HG03025 (cell line): ENCODE data around the gene CPNE9.
A peak's percentile ranks its signal among the peaks of the same experiment; 100 is the strongest.

Source experiments
- ATAC-seq: cut with Tn5 transposase; IDR thresholded peaks from one replicate; pipeline ENCODE4 v1.9.1; 2021; ENCODE audit warnings: mild to moderate bottlenecking, moderate library complexity; ENCODE audit not compliant: unreplicated experiment, low FRiP score

Gene CPNE9

DNA sequence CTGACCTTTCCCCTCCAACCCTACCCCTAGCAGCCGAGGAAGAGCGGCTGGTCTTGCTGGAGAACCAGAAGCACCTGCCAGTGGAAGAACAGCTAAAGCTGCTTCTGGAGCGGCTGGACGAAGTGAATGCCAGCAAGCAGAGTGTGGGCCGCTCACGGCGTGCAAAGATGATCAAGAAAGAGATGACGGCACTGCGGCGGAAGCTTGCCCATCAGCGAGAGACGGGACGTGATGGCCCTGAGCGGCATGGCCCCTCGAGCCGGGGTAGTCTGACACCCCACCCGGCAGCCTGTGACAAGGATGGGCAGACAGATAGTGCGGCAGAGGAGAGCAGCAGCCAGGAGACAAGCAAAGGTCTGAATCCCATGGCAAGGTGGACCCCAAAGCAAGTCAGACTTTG, 39.9 kb downstream of the CPNE9 start:
- no peak for ATAC-seq

DNA sequence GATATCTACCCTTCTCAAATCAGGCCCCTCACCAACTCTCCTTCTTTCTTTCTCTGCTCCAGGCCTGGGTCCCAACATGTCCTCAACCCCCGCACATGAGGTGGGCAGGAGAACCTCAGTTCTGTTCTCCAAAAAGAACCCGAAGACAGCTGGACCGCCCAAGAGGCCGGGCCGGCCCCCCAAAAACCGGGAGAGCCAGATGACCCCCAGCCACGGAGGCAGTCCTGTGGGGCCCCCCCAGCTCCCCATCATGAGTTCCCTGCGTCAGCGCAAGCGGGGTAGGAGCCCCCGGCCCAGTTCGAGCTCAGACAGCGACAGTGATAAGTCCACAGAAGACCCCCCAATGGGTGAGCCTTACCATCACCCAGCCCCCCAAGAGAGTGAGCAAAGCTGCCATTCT, 40.5 kb downstream of the CPNE9 start:
- ATAC-seq: no peak

DNA sequence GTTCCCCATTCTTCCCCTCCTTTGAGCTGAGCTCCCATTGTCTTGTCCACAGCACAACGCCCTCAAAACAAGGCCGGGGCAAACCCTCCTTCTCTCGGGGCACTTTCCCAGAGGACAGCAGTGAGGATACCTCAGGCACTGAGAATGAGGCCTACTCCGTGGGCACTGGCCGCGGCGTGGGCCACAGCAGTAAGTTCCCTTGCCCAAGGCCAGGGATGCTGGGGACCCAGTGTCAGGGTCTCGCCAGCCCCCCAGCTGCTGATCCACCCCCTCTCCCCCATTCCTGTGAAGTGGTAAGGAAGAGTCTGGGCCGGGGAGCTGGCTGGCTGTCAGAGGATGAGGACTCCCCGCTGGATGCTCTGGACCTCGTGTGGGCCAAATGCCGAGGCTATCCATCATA, 41.9 kb downstream of the CPNE9 start:
- no peak for ATAC-seq

DNA sequence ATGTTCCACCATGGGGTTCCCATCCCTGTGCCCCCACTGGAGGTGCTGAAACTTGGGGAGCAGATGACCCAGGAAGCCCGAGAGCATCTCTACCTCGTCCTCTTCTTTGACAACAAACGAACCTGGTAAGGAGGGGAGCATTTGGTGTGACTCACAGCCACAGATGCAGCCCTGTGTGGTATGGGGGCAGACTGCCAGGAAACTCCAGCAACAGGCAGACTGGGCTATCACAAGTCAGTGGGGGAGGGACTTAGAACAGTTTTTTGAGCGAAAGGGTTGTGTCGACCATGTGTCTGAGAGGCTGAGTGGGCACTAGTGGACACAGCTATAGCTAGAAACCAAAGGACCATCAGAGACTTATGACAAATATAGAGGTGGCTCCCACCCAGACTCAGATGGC, 42.7 kb downstream of the CPNE9 start:
- no peak for ATAC-seq

DNA sequence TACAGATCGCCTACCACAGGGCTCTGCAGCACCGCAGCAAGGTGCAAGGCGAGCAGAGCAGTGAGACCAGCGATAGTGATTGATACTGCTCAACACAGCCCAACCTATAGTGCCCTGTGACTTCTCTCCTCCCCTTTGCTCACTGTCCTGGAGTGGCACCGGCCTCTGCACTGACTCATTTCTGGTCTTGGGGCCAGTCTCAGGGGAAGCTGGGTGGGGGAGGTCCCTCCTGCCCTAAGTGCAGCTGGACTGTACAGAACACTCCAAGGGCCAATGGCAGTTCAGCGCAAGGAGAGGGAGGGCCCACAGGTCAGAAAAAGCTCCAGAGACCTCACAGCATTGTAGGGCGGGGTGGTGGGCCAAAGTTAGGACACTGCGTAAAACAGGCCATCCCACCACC, 43.6 kb downstream of the CPNE9 start:
- no peak for ATAC-seq

DNA sequence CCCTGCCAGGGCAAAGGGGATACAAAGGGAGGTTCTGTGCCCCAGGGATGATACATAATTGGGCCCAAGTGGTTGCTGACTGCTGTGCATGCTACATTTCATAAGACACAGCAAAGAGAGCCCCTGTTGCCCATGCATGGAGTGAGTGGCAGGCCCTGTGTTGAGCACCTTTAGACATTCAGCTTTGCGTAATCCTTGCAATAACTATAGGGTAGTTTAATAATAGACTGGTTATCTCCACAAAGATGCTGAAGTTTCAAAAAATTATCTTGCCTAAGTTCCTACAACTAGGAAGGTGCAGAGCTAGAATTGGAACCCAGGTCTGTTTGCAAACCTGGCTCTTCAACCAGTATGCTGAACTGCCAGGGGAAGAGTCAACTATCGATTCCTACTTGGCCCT, 44.4 kb downstream of the CPNE9 start:
- no peak for ATAC-seq

DNA sequence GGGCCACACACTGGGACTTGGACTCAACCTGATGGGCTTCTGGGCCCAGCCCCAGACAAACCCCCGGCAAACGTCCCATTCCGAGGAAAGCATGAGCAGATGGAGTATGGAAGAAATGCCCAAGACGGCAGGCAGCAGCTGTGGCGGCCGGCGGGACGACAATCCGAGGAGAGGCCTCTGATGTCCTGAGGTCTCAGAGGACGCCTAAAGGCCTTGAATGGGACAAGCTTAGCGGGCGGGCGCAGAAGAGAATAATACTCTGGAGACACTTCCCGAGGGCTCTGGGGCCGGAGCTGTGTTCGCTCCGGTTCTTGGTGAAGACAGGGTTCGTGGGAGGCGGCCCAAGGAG, 45.6 kb downstream of the CPNE9 start:
- no peak for ATAC-seq

DNA sequence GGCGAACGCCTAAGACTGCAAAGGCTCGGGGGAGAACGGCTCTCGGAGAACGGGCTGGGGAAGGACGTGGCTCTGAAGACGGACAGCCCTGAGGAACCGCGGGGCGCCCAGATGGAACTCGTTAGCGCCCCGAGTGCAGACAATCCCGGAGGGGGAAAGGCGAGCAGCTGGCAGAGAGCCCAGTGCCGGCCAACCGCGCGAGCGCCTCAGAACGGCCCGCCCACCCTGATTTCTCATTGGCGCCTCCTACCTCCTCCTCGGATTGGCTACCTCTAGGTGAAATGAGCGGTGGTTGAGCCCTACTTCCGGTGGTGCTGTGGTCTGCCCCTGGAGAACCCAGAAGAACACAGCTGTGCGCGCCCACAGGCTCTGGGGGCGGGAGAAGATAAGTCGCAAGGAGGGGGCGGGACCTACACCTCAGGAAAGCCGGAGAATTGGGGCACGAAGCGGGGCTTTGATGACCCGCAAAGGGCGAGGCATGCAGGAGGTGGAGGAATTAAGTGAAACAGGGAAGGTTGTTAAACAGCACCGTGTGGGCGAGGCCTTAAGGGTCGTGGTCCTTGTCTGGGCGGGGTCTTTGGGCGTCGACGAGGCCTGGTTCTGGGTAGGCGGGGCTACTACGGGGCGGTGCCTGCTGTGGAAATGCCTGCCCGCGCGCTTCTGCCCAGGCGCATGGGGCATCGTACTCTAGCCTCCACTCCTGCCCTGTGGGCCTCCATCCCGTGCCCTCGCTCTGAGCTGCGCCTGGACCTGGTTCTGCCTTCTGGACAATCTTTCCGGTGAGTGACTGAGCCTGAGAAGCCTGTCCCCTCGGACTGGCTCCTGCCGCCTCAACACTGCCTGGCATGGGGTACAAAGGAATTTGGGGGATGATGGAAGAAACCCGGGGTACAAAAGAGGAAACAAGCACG, 46.3 kb downstream of the CPNE9 start, which contains the start of gene OGG1:
Gene OGG1, plus strand, starts transcription at position 308 of the 911 bp plus-strand sequence. Its CDS starts 335 bp downstream, at position 643.
- ATAC-seq: peak; percentile 91

DNA sequence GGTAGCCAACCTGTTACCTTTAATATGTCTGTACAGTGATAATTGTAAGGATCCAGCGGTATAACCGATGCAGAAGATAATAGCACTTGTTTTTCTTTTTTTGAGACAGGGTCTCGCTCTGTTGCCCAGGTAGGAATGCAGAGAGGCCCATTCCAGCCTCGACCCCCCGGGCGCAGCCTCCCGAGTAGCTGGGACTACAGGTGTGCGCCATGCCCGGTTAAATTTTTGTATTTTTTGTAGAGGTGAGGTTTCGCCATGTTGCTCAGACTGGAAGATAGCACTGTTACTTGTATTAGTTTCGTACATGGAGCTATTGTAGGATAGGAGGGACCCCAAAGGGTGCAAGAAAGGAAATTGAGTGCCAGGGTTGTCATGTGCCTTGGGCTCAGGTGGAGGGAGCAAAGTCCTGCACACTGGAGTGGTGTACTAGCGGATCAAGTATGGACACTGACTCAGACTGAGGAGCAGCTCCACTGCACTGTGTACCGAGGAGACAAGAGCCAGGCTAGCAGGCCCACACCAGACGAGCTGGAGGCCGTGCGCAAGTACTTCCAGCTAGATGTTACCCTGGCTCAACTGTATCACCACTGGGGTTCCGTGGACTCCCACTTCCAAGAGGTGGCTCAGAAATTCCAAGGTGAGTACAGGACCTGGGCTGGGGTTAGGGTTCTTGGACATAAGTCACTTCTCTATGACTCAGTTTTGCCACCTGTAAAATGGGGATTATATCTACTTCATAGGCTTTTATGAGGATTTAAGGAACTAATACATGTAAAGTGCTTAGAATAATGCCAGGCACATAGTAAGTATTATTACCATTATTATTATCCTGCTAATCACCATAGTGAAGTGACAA, 47.2 kb downstream of the CPNE9 start:
- ATAC-seq: no peak

DNA sequence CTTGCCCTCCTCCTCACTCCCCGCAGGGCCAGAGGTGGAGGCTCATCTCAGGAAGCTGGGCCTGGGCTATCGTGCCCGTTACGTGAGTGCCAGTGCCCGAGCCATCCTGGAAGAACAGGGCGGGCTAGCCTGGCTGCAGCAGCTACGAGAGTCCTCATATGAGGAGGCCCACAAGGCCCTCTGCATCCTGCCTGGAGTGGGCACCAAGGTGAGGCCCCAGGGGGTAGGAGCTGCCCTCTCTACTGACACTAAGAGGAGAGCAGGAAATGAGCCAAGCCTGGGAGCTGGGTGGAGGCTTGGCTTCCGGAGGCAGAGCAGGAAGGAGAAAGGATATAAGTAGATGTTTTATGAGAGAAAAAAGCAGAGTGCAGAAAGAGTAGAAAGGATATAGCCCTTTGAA, 51.0 kb downstream of the CPNE9 start:
- ATAC-seq: no peak

DNA sequence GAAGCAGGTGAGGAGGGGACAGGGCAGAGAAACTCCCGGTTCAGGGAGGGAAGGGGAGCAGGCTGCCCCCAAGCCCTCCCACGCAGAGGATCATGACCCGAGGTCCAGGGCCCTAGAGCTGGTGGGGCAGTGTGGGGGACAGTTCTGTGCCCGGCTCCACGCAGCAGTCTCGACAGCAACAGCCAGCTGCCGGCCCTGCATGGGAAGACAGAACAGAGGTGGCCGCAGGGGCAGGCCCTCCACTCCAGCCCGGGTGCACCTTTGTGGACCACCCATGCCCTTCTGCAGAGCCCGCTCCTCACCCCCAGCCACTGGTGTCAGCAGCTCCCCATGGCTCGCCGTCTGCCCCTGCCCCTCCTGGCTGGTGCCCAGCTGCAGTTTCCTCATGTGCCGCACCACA, 53.8 kb downstream of the CPNE9 start:
- ATAC-seq: no peak

DNA sequence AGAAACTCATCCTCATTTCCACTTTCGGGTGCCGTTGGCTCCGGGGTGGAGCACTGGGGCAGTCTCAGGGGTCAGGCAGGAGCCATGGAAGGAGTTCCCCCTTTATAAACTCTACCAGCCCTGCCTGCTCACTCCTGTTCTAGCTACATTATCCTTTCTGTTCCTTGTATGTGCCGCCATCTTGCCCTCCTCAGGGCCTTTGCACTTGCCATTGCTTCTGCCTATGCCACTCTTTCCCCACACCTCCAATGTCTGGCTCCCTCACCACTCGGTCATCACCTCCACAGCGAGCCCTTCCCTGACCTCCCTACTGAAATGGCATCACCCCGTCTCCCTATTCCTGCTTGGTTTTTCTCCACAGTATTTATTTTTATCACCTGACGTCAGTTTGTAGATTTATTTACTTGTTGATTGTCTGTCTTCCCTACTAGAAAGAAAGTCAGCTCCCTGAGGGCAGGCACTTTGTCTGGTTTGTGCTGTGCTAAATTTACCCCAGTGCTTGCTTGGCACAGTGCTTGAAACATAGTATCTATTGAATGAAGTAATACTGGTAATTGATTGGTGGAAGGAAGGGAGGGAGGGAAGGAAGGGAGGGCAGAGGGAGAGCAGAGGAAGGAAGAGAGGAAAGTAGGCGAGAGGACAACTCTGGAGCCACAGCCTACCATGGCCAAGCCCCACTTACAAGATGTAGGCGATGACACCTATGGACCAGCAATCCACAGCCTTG, 57.3 kb downstream of the CPNE9 start:
- ATAC-seq: no peak

DNA sequence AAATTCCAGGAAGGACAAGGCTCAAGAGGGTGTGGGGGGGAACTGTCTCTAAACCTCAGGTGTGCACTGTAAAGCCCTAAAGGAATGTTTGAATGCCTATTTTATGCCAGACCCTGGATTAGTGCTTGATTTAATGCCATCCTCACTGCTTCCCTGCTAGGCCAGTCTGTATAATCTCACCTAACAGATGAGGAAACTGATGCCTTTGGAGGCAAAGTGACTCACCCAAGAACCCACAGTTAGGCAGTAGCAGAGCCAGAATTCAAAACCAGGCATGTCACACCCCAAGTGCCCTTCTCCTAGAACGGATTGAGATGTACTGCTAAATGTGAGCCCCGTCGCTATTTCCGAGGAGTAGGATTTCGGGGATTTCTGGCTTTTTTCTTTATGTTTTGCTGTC, 58.3 kb downstream of the CPNE9 start:
- ATAC-seq: no peak

DNA sequence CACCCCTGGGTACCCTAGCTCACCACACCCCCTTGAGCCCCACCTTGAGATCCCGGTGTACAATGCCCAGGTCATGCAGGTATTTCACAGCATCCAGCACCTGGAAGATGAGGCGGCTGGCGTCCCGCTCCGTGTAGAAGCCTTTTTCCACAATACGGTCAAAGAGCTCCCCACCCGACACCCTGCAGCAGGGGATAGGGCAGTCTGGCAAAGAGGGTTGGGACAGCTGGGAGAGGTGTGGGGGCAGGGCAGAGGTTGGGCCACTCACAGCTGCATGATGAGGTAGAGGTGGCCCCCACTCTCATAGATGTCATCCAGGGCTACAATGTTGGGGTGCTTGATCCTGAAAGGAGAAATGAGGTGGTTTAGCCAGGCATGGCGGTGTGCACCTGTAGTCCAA, 59.2 kb downstream of the CPNE9 start:
- no peak for ATAC-seq

DNA sequence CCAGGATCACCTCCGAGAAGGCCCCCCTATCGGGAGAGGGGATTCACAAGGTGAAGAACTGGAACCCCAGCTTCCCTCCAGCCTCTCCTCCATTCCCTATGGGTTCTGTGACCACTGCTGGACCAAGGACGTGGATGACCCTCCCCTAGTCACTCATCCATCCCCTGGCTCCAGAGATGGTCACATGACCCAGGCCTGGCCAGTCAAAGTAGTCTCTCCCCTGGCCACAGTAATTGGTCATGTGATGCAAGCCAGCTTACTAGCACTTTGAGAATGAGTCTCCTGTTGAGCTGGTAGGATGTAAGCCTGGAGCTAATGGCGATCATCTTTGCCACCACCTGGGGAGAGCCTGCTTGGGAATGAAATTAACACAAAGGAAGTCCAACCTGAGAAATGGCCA, 62.2 kb downstream of the CPNE9 start:
- ATAC-seq: no peak

DNA sequence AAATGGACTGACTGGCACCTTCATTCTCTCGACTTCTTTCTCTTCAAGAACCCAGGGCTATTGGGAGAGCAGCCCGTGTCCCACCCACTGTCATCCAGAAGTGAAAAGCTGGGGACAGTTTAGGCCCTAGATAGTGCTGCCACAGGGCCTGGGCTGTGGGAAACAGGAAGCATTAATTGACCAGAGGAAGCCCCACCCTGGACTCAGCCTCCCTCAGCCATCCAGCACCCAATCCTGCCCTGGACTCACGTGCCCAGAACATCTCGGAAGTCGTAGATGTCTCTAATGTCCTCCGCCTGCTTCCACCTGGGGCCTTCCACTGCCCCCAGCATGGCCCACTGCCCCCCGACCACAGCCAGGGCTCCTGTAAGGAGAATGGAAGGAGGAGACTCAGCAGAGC, 63.8 kb downstream of the CPNE9 start:
- ATAC-seq: no peak

DNA sequence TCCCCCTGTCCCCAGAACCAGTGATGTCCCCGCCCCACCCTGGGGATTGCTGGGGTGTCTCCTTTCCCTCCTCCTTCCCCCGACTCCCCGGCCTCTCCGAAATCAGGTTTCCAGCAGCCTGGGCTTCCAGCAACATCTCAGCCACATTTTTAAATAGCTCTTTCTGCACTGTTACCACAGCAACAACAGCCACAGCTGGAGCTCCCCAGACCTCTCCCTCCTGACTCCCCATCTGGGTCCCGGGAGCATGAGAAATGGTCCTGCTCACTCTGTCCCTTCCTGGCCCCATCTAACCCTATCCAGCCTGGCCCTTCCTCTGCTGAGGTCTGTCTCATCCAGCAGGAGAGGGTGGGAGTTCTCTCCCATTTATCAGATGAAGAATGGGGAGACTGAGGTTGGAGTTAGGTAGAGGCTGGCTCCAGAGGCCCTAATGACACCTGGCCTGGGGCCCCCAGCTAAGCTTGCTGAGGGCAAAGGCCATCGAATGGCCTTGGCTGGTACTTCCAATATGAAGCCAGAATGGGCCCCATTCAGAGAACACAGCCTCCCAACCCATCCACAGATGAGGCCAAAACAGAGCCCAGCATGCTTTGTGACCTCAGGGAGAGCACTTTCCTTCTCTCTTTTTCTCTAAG, 64.6 kb downstream of the CPNE9 start:
- no peak for ATAC-seq

DNA sequence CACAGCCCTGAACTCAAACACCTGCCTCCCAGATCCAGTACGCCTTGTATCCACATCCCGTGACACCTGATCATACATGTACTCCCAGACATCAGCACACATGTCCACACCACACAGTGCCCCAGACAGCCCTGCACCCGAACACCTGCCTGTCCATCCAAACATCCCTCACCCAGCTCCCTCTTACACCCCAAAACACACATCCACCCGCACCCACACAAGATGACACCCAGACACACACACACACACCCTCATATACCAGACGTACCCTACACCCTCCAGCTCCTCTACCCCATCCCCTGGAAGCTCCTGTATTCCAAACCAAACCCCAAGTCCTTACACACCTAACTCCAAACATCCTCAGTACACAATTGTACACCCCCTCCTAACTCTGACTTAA, 65.4 kb downstream of the CPNE9 start:
- no peak for ATAC-seq

DNA sequence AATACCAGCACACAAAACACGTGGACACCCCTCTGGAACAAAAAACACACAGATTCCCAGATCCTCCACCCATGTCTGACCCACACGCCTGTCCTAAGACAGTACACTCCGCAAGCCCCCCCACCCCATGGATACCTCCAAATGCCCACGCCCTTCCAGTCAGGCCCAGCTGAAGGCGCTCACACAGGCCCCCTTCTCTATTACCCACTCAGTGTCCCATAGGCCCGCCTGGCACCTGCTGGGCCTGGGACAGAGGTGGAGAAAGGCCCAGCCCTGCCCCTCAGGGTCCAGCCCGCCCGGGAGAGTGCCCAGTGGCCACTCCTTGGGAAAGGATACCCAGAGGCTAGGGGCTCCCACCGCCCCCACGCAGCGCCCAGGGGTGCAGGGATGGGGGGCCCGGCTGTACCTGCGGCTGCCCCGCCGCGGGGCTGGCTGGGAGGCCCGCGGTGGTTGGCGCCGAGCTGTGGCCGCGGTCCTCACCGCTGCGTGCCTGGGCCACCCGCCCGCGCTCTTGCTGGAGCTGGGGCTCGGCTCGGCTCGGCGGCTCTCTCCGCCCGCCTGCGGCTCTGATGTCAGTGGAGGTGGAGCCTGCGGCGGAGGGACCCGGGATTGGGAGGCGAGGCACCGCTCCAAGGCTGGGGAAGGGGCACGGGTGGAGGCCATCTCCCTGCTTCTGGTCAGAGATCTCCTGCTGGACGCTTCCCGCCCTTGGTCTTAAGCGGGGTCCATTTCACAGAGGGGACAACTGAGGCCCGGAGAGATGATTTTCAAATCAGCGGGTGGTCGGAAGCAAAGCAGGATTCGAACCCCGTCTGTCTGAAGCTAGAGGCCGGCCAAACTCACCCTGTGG, 66.0 kb downstream of the CPNE9 start, which contains the start of gene CAMK1:
Gene CAMK1, minus strand, starts transcription at position 522 of the 850 bp plus-strand sequence. CDS start 2,198 bp downstream, outside the sequence.
- no peak for ATAC-seq
